Measurements from ENCODE around the gene HES5.

DNA sequence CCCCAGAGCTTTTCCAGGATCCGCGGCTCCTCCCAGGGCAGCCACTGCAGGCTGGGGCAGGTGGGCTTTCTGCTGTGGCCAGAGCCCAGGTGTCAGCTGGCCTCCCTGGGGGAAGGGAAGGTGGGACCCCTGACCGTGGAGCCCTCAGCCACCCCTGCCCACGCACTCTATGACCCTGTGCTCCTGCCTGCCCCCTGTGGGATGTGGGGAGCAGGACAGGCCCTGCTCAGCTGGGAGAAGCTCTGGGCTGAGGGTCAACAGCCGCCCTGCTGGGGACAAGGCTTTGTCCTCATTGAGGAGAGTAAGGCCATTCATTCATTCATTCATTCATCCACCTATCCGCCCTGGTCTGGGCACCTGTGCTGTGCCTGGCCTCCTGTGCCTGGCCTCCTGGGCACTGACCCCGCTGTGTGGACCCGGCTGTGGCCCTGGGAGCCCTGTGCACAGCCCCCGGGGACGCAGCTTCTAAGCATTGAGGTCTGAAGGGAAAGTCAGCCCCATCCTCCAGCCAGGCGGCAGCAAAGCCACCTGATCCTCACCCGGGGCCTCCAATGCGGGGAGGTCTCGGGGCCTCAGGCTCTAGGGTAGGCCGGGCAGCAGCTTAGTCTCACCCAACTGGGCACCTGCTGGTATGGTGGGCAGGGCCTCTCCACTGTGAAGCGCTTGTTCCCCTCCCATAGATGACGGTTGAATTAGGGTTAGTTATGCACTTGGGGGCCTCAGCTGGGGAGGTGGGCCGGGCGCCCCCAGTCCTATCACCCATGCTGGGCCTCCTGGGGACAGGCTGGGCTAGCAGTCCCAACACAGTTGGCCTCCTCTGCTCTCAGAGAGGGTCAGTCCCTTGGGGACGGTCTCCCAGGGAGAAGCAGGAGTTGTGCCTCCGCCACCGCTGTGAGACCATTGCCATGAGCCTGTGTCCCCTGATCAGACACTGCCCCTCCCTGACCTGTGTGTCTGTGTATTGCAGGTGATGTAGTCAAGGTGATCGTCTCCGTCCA lies 32.1 kb upstream of the HES5 start:
- TF ChIP-seq FOXK2 (IDR thresholded peaks at IDR 0.05) (no peak), BHLHE40 (IDR thresholded peaks at IDR 0.05; ENCODE audit: borderline replicate concordance) (no peak), ELF4 (IDR thresholded peaks at IDR 0.05) (no peak), FOXA1 (IDR thresholded peaks at IDR 0.05) (no peak), ZNF384 (IDR thresholded peaks at IDR 0.05) (no peak), HDGF (IDR thresholded peaks at IDR 0.05; ENCODE audit: borderline replicate concordance) (no peak), LEF1 (IDR thresholded peaks at IDR 0.05; ENCODE audit: borderline replicate concordance) (no peak), SUZ12 (IDR thresholded peaks at IDR 0.05) (no peak), FOXM1 (IDR thresholded peaks at IDR 0.05; ENCODE audit: borderline replicate concordance) (no peak), ARNT (IDR thresholded peaks at IDR 0.05) (no peak), NFRKB (IDR thresholded peaks at IDR 0.05) (no peak), TARDBP (IDR thresholded peaks at IDR 0.05) (no peak), L3MBTL2 (conservative IDR thresholded peaks at IDR 0.05) (no peak), SP1 (IDR thresholded peaks at IDR 0.05) (no peak)
